ENCODE results near the gene CLIC6.

The CLIC6 gene

GRCh38 chr21:34728479-34728878 is 59.7 kb downstream of the CLIC6 start:
- peak; percentile 60 for DNase-seq

GRCh38 chr21:34730194-34730593 is 61.4 kb downstream of the CLIC6 start:
- no peak for DNase-seq

GRCh38 chr21:34730756-34731445 is 62.1 kb downstream of the CLIC6 start:
- DNase-seq = no peak

- no peak for DNase-seq
Observed at GRCh38 chr21:34732388-34732821, 63.6 kb downstream of the CLIC6 start.

GRCh38 chr21:34733852-34734251 is 65.1 kb downstream of the CLIC6 start:
- DNase-seq = no peak

- DNase-seq = no peak
Observed at GRCh38 chr21:34734696-34735095, 65.9 kb downstream of the CLIC6 start.

- no peak for DNase-seq
Observed at GRCh38 chr21:34736116-34736874, 67.5 kb downstream of the CLIC6 start.

GRCh38 chr21:34737115-34737514 is 68.3 kb downstream of the CLIC6 start:
- DNase-seq = no peak

- DNase-seq = no peak
Observed at GRCh38 chr21:34740198-34740597, 71.4 kb downstream of the CLIC6 start.

GRCh38 chr21:34743285-34743684 is 74.5 kb downstream of the CLIC6 start:
- no peak for DNase-seq

- no peak for DNase-seq
Observed at GRCh38 chr21:34743831-34744230, 75.0 kb downstream of the CLIC6 start.

- DNase-seq = no peak
Observed at GRCh38 chr21:34744801-34745200, 76.0 kb downstream of the CLIC6 start.

GRCh38 chr21:34745557-34746255 is 76.9 kb downstream of the CLIC6 start:
- DNase-seq = peak; percentile 67

- no peak for DNase-seq
Observed at GRCh38 chr21:34748862-34749261, 80.1 kb downstream of the CLIC6 start.

GRCh38 chr21:34754690-34755647 is 86.2 kb downstream of the CLIC6 start:
- no peak for DNase-seq

- no peak for DNase-seq
Observed at GRCh38 chr21:34761758-34762330, 93.0 kb downstream of the CLIC6 start.

- no peak for DNase-seq
Observed at GRCh38 chr21:34762786-34763185, 94.0 kb downstream of the CLIC6 start.

- no peak for DNase-seq
Observed at GRCh38 chr21:34764715-34765284, 96.0 kb downstream of the CLIC6 start.

- no peak for DNase-seq
Observed at GRCh38 chr21:34765619-34766018, 96.8 kb downstream of the CLIC6 start.

GRCh38 chr21:34766862-34767261 is 98.1 kb downstream of the CLIC6 start:
- no peak for DNase-seq
